Activated CD8-positive, alpha-beta T cell treated with anti-CD3 and anti-CD28 coated beads, Interleukin-2, amount 10 ng/mL, durations not matched to agents 7 days and 5 days (primary cell): Measurements from ENCODE around the gene IFT27. TPM values are rescaled to one million over a fixed set of nuclear protein-coding genes. Genes with fewer than 3 reads are reported as not detected.

Experiments
- ATAC-seq: fragments of 150-1000 bp; cut with Tn5 transposase; one replicate; pipeline ENCODE4 v1.10.0; 2021; ENCODE audit warnings: moderate library complexity
- CTCF ChIA-PET: fragments of 350-600 bp; sonication (Branson Sonifier 250); formaldehyde crosslinking; loops from one replicate; lab custom pipeline; 2021; ENCODE audit warnings: antibody characterized with exemption; lab: Charles Lee
- POLR2A ChIA-PET: fragments of 350-600 bp; sonication (Branson Sonifier 250); formaldehyde crosslinking; loops from one replicate; lab custom pipeline; 2021; ENCODE audit warnings: antibody characterized with exemption; lab: Charles Lee
- DNase-seq: peaks from one replicate; pipeline ENCODE4 v3.0.0-alpha.2; 2020
- H3K27ac Mint-ChIP-seq: one replicate; pipeline ENCODE4 v1.8.0; 2021; ENCODE audit warnings: mild to moderate bottlenecking, mixed read lengths
- H3K27me3 Mint-ChIP-seq: one replicate; pipeline ENCODE4 v1.8.0; 2021; ENCODE audit warnings: low read depth, mixed read lengths
- H3K36me3 Mint-ChIP-seq: one replicate; pipeline ENCODE4 v1.8.0; 2021; ENCODE audit warnings: low read depth, mixed read lengths
- H3K4me1 Mint-ChIP-seq: one replicate; pipeline ENCODE4 v1.8.0; 2021; ENCODE audit warnings: low read depth, mixed read lengths
- H3K4me3 Mint-ChIP-seq: one replicate; pipeline ENCODE4 v1.8.0; 2021; ENCODE audit warnings: mild to moderate bottlenecking, mixed read lengths
- H3K9me3 Mint-ChIP-seq: one replicate; pipeline ENCODE4 v1.8.0; 2022; ENCODE audit warnings: mixed read lengths; ENCODE audit not compliant: insufficient read depth
- total RNA-seq, 2 experiments: library from RNA; stranded (reverse); gene quantifications; one replicate each; pipeline ENCODE4 v1.2.3, GENCODE V29; 2021

Gene IFT27
- total RNA-seq, 2 experiments from 2014 or later: 26.5 to 27.2 TPM

GRCh38 chr22:36770513-36771231 lies 5.2 kb downstream of the IFT27 start:
- Mint-ChIP-seq H3K4me1 (peaks cover 11% of the 10 kb centered on the region), H3K27me3 (no peaks in the 10 kb centered on the region), H3K27ac (no peak overlapping the region), H3K9me3 (no peaks in the 10 kb centered on the region), H3K4me3 (no peak overlapping the region), H3K36me3 (no peaks in the 10 kb centered on the region)
- ChIA-PET CTCF (interaction anchor here (0.8 to 1.4 kb wide), 2 partner anchors 11 to 14 kb away, joined by 3 to 4 read pairs; no protein-coding TSS in a partner anchor), POLR2A (no interaction called here)
- no peak for DNase-seq
- ATAC-seq: no peak

GRCh38 chr22:36769541-36770512 lies 6.1 kb downstream of the IFT27 start:
- H3K36me3 Mint-ChIP-seq: peaks cover 2% of the 10 kb centered on the region
- H3K4me3 Mint-ChIP-seq: no peak overlapping the region
- CTCF ChIA-PET: interaction anchor here (0.7 to 1.4 kb wide), 3 partner anchors 12 to 396 kb away, joined by 3 to 4 read pairs (median 3); no protein-coding TSS in a partner anchor
- H3K27me3 Mint-ChIP-seq: no peaks in the 10 kb centered on the region
- no peak for ATAC-seq
- POLR2A ChIA-PET: no interaction called here
- H3K27ac Mint-ChIP-seq: no peak overlapping the region
- no peak for DNase-seq
- H3K9me3 Mint-ChIP-seq: no peaks in the 10 kb centered on the region
- H3K4me1 Mint-ChIP-seq: peaks cover 4% of the 10 kb centered on the region

DNA sequence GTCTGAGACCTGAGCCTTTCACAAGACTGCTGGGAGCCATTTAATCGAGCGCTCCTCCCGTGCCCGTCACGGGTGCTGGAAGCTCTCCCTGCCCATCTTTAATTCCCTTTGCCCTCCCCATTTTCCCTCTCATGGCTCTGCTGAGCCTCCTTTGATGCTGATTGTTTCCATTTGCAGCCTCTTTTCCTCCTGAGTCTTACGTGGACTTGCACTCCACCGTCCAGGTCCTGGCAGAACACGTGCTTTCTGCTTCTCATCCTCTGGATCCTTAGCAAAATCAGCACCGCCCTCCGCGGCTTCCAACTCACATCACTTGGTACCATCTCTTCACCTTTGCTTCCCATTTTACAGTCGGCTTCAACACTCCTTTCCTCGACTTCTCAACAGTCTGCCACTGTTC lies 7.3 kb downstream of the IFT27 start:
- no peak for DNase-seq
- H3K4me1 Mint-ChIP-seq: peaks cover 2% of the 10 kb centered on the region
- no peak for ATAC-seq
- H3K4me3 Mint-ChIP-seq: no peak overlapping the region
- ChIA-PET POLR2A (no interaction called here), CTCF (interaction anchor here (1.1 kb wide), 1 partner anchor 209 kb away, joined by 3 read pairs; no protein-coding TSS in a partner anchor)
- H3K27ac Mint-ChIP-seq: no peak overlapping the region
- H3K9me3 Mint-ChIP-seq: no peaks in the 10 kb centered on the region
- no peaks in the 10 kb centered on the region for H3K27me3 Mint-ChIP-seq
- H3K36me3 Mint-ChIP-seq: peaks cover 2% of the 10 kb centered on the region

- DNase-seq (no peak), ATAC-seq (no peak)
- peaks cover 2% of the 10 kb centered on the region for H3K36me3 Mint-ChIP-seq
- POLR2A ChIA-PET: no interaction called here
- no peak overlapping the region for H3K27ac Mint-ChIP-seq
- CTCF ChIA-PET: interaction anchor here (1.1 to 2.7 kb wide), 2 partner anchors 11 to 209 kb away, joined by 3 to 14 read pairs; no protein-coding TSS in a partner anchor
- no peak overlapping the region for H3K4me3 Mint-ChIP-seq
- H3K4me1 Mint-ChIP-seq: peaks cover 2% of the 10 kb centered on the region
- H3K27me3 Mint-ChIP-seq: no peaks in the 10 kb centered on the region
- no peaks in the 10 kb centered on the region for H3K9me3 Mint-ChIP-seq
These were observed 7.8 kb downstream of the IFT27 start for GRCh38 chr22:36768141-36768540.

DNA sequence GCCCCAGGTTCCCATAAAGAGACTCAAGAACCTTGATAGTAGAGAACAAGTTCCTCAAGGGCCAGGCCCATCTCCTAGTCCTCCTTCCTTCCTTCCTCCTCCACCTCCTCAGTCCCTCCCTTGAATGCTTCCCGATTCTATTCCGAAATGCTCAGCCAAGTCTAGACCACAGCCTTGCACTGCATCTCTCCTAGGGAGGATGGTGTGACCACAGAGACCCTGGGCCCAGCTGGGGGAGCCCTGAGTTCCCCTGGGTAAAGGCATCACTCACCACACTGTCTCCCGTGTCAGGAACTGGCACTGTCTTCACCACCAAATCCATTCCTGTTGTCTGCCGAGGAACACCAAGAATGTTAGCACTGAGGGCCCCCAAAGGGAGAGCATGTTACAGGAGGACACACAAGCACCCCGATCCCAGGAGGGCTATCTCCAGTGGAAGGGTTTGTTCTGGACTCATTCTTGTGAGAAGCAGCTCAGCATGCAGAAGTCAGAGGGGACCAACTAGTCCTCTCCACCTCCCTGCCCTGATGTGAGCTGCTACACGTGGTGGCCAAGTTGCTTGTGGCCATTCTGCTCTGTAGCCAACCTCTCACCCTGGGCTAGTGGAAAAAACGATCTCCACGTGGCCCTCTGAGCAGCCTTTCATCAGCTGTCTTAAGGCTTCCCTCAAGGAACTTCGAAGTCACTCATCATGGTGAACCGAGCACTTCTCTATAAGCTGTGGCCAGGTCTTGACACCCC lies 8.7 kb downstream of the IFT27 start:
- Mint-ChIP-seq H3K27me3 (no peaks in the 10 kb centered on the region), H3K4me3 (no peak overlapping the region), H3K4me1 (no peaks in the 10 kb centered on the region), H3K36me3 (peaks cover 5% of the 10 kb centered on the region), H3K9me3 (no peaks in the 10 kb centered on the region), H3K27ac (no peak overlapping the region)
- POLR2A ChIA-PET: no interaction called here
- ATAC-seq: no peak
- CTCF ChIA-PET: interaction anchor here (1.1 to 2.7 kb wide), 2 partner anchors 10 to 210 kb away, joined by 3 to 14 read pairs; no protein-coding TSS in a partner anchor
- DNase-seq: no peak

DNA sequence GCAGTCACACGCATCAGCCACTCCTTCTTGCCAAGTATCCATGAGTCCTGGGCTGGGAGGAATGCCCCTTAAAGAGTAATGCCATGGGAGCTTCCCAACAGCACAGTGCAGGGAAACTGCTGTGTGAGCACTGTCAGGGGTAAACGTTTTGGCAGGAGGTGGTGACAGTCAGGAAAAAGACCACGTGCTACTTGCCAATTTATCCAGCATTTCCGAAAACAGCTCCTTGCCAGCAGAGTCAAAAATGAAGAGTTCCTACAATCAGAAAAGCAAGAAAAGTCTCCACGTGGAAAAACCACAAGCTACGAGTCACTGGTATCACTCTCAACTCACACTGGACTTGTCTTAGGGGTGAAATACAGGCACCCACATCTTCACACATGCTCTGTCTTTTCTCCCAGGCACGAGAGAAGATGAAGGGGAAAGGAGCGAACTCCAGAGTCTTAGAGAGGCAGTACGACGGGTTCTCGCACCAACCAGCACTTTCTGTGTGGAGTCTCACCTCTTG lies 9.9 kb downstream of the IFT27 start:
- Mint-ChIP-seq H3K4me1 (no peaks in the 10 kb centered on the region), H3K27me3 (no peaks in the 10 kb centered on the region), H3K9me3 (no peaks in the 10 kb centered on the region), H3K36me3 (peaks cover 5% of the 10 kb centered on the region), H3K4me3 (no peak overlapping the region), H3K27ac (no peak overlapping the region)
- DNase-seq (no peak), ATAC-seq (no peak)
- ChIA-PET POLR2A (interaction anchor here (1.1 kb wide), 1 partner anchor 9 kb away, joined by 7 read pairs; the partner anchor contains the start of gene IFT27), CTCF (interaction anchor here (0.8 to 2.7 kb wide), 3 partner anchors 8 to 212 kb away, joined by 3 to 14 read pairs (median 3); no protein-coding TSS in a partner anchor)

DNA sequence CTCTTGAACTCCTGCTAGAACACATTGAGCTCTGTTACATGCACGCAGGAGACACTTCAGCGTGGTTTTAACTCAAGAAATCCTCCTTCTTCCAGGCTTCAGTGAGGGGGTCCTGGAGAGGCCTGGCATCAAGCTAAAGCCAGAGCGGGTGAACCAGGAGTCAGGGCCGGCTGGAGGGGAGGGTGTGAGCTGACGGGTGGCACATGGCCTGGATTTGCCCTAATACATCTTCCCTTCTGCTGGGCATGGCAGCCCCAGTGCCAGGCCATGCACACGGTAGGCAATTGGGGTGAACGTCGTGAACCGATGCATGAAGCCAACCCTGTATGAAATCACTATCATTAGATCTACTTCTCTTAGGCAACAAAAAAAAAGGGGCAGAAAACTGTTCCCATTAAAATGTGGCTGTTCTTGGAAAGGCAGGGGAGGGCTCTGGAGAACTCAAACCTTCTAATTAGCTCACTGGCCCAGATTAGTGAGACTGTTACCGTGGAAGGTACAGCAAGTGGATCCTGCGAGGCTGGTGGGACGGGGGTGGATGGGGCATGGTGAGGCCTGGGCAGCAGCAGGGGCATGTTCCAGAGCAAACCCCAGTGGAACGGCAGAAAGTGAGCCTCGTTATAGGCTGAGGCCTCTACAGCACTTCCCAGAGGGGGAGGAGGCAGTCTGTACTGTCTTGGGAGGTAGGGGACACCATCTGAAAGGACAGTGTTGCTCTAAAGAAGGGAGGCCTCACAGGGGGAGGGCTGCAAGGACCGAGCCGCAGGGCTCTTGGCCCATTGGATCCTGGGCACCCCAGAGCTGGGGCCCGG lies 10.6 kb downstream of the IFT27 start:
- Mint-ChIP-seq H3K4me1 (no peaks in the 10 kb centered on the region), H3K4me3 (no peak overlapping the region), H3K9me3 (no peaks in the 10 kb centered on the region), H3K36me3 (peaks cover 5% of the 10 kb centered on the region), H3K27me3 (no peaks in the 10 kb centered on the region), H3K27ac (no peak overlapping the region)
- POLR2A ChIA-PET: interaction anchor here (1.1 kb wide), 1 partner anchor 10 kb away, joined by 7 read pairs; the partner anchor contains the start of gene IFT27
- no peak for DNase-seq
- ATAC-seq: no peak
- CTCF ChIA-PET: interaction anchor here (0.8 to 2.7 kb wide), 3 partner anchors 8 to 212 kb away, joined by 3 to 14 read pairs (median 3); no protein-coding TSS in a partner anchor

DNA sequence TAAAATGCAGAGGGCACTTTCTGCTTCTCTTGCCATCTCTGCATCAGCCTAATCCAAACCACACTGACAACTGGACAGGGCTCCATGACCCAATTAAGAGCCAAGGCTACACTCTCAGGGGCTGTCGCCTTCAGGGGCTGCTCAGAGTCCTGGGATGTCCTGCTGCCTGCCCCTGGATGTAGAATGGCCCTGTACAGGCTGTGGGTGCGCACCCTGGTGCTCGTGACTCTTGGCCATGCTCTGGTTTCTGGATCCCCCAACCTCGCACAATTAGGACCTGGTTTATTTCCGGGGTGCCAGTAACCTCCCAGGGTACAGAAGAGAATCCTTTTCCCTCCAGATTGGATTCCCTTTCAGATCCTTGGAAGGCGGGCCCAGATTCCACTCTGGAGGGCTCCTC lies 11.3 kb downstream of the IFT27 start:
- Mint-ChIP-seq H3K27ac (no peak overlapping the region), H3K9me3 (no peaks in the 10 kb centered on the region), H3K4me3 (no peak overlapping the region), H3K4me1 (no peaks in the 10 kb centered on the region), H3K36me3 (peaks cover 5% of the 10 kb centered on the region), H3K27me3 (no peaks in the 10 kb centered on the region)
- ChIA-PET POLR2A (no interaction called here), CTCF (no interaction called here)
- DNase-seq (no peak), ATAC-seq (no peak)

GRCh38 chr22:36764060-36764459 lies 11.9 kb downstream of the IFT27 start:
- H3K27me3 Mint-ChIP-seq: no peaks in the 10 kb centered on the region
- no peak overlapping the region for H3K27ac Mint-ChIP-seq
- H3K4me3 Mint-ChIP-seq: no peak overlapping the region
- no peaks in the 10 kb centered on the region for H3K4me1 Mint-ChIP-seq
- ATAC-seq (no peak), DNase-seq (no peak)
- ChIA-PET POLR2A (no interaction called here), CTCF (interaction anchor here (1.3 kb wide), 1 partner anchor 92 kb away, joined by 3 read pairs; no protein-coding TSS in a partner anchor)
- peaks cover 5% of the 10 kb centered on the region for H3K36me3 Mint-ChIP-seq
- H3K9me3 Mint-ChIP-seq: no peaks in the 10 kb centered on the region

- CTCF ChIA-PET: interaction anchor here (1.3 kb wide), 1 partner anchor 92 kb away, joined by 3 read pairs; no protein-coding TSS in a partner anchor
- Mint-ChIP-seq H3K36me3 (peaks cover 5% of the 10 kb centered on the region), H3K9me3 (no peaks in the 10 kb centered on the region), H3K4me3 (no peak overlapping the region), H3K27me3 (no peaks in the 10 kb centered on the region), H3K27ac (no peak overlapping the region), H3K4me1 (no peaks in the 10 kb centered on the region)
- DNase-seq: no peak
- POLR2A ChIA-PET: no interaction called here
- ATAC-seq: no peak
These were observed 12.3 kb downstream of the IFT27 start for GRCh38 chr22:36763576-36763975.
